Cardiac fibroblast (primary cell): Measurements from ENCODE around the gene CREB3L2.
A peak's percentile ranks its signal among the peaks of the same experiment; 100 is the strongest.

Experiments used
- DNase-seq, 2 donors: peaks; one replicate each; pipeline versions ENCODE4 v3.0.0 to v3.0.0-alpha.2; 2010; ENCODE audit warnings: low read depth in 2 of 2
- H3K4me3 ChIP-seq, 2 donors: replicated peaks in 1 of 2; 1 replicate in 1 of 2; 2 replicates in 1 of 2; pipeline ENCODE4 v1.5.1; 2011; ENCODE audit warnings: low read depth in 2 of 2, low read length in 2 of 2, mild to moderate bottlenecking in 2 of 2, moderate library complexity in 1 of 2
- CTCF ChIP-seq: IDR thresholded peaks from one replicate; pipeline ENCODE4 v1.5.1; 2011; ENCODE audit warnings: low read depth, mild to moderate bottlenecking, low read length, inconsistent platforms

CREB3L2 gene

GRCh38 chr7:138004936-138005335 lies 3.0 kb upstream of the CREB3L2 start:
- no peak for DNase-seq

GRCh38 chr7:138004046-138004445 lies 2.2 kb upstream of the CREB3L2 start:
- no peak for DNase-seq
- H3K4me3 ChIP-seq = no peak overlapping the region
- no peak for TF ChIP-seq CTCF

More at GRCh38 chr7:138004936-138005335, 3.0 kb upstream of the CREB3L2 start:
- TF ChIP-seq CTCF = no peak
- no peak overlapping the region for H3K4me3 ChIP-seq

- no peak overlapping the region for H3K4me3 ChIP-seq
- no peak for TF ChIP-seq CTCF
Observed at GRCh38 chr7:138002828-138003189, 923 bp upstream of the CREB3L2 start.

GRCh38 chr7:138002096-138002827 lies 376 bp upstream of the CREB3L2 start:
- peak overlapping the region; percentile 80 to 97 for H3K4me3 ChIP-seq
- peak; percentile 100 for DNase-seq
- peak; percentile 80 for TF ChIP-seq CTCF

More at GRCh38 chr7:138002828-138003189, 923 bp upstream of the CREB3L2 start:
- no peak for DNase-seq

- peak overlapping the region; percentile 80 to 97 for H3K4me3 ChIP-seq
- DNase-seq = peak; percentile 94 to 95
Observed at GRCh38 chr7:138000081-138000701, 1.7 kb downstream of the CREB3L2 start.

GRCh38 chr7:137999496-138000080 lies 2.3 kb downstream of the CREB3L2 start:
- TF ChIP-seq CTCF = no peak
- DNase-seq = peak in 1 of 2 donors; percentile 47
- peak overlapping the region; percentile 80 to 97 for H3K4me3 ChIP-seq

More at GRCh38 chr7:138000081-138000701, 1.7 kb downstream of the CREB3L2 start:
- no peak for TF ChIP-seq CTCF
